Measurements from ENCODE around the gene TPO. TPM values are rescaled to one million over a fixed set of nuclear protein-coding genes. Genes with fewer than 3 reads are reported as not detected.

Gene TPO
- total RNA-seq, 4 donors from 2014 or later = 4,215 to 7,965 (median 5,966) TPM

- intact Hi-C loops (cut with DNase I) = no loop called here
- DNase-seq = no peak
- Histone ChIP-seq H3K9me3 (no peaks in the 10 kb centered on the region), H3K36me3 (peaks cover 48 to 72% of the 10 kb centered on the region in 2 donors), H3K27me3 (no peaks in the 10 kb centered on the region), H3K27ac (no peak overlapping the region), H3K4me1 (peaks cover 7 to 13% of the 10 kb centered on the region in 2 donors), H3K4me3 (replicated peaks in 1 of 3) (no peak overlapping the region)
- WGBS, 2 donors = 88 to 94% methylated on average over 9 of the region's 9 CpGs
- TF ChIP-seq POLR2A (IDR thresholded peaks at IDR 0.05) = no peak
- no peak for TF ChIP-seq CTCF (IDR thresholded peaks at IDR 0.05)
Observed at GRCh38 chr2:1472350-1472749, 59.1 kb downstream of the TPO start.

- no peak overlapping the region for H3K4me3 ChIP-seq (replicated peaks in 1 of 3)
- H3K36me3 ChIP-seq = peaks cover 74 to 91% of the 10 kb centered on the region in 2 donors
- no peaks in the 10 kb centered on the region for H3K9me3 ChIP-seq
- no peak for TF ChIP-seq CTCF (IDR thresholded peaks at IDR 0.05)
- TF ChIP-seq POLR2A (IDR thresholded peaks at IDR 0.05) = no peak
- WGBS, 2 donors = 90 to 93% methylated on average over 8 to 17 of the region's 30 CpGs
- DNase-seq = no peak
- intact Hi-C loops (cut with DNase I) = no loop called here
- peak overlapping the region in 2 of 3 donors; percentile 6 to 22 for H3K27ac ChIP-seq
- H3K4me1 ChIP-seq = peaks cover 0 to 3% of the 10 kb centered on the region in 2 donors
- no peaks in the 10 kb centered on the region for H3K27me3 ChIP-seq
Observed at GRCh38 chr2:1476617-1477195, 63.4 kb downstream of the TPO start.

- intact Hi-C loops (cut with DNase I) = no loop called here
- WGBS, 2 donors = 88 to 92% methylated on average over 48 to 74 of the region's 76 CpGs
- no peak for TF ChIP-seq CTCF (IDR thresholded peaks at IDR 0.05)
- no peak for TF ChIP-seq POLR2A (IDR thresholded peaks at IDR 0.05)
- peak overlapping the region in 1 of 3 donors; percentile 5 for H3K27ac ChIP-seq
- peaks cover 74 to 91% of the 10 kb centered on the region in 2 donors for H3K36me3 ChIP-seq
- H3K4me3 ChIP-seq (replicated peaks in 1 of 3) = no peak overlapping the region
- H3K9me3 ChIP-seq = no peaks in the 10 kb centered on the region
- no peak for DNase-seq
- no peaks in the 10 kb centered on the region for H3K27me3 ChIP-seq
- no peaks in the 10 kb centered on the region for H3K4me1 ChIP-seq
Observed at GRCh38 chr2:1477196-1478040, 64.2 kb downstream of the TPO start.

GRCh38 chr2:1478311-1479305 lies 65.3 kb downstream of the TPO start:
- peak in 1 of 2 donors; percentile 4 for TF ChIP-seq POLR2A (IDR thresholded peaks at IDR 0.05)
- no peak for TF ChIP-seq CTCF (IDR thresholded peaks at IDR 0.05)
- DNase-seq = no peak
- no peaks in the 10 kb centered on the region for H3K27me3 ChIP-seq
- no peak overlapping the region for H3K4me3 ChIP-seq (replicated peaks in 1 of 3)
- H3K27ac ChIP-seq = peak overlapping the region in 1 of 3 donors; percentile 5
- H3K9me3 ChIP-seq = no peaks in the 10 kb centered on the region
- intact Hi-C loops (cut with DNase I) = no loop called here
- H3K4me1 ChIP-seq = no peaks in the 10 kb centered on the region
- WGBS, 2 donors = 87 to 88% methylated on average over 36 to 43 of the region's 48 CpGs
- peaks cover 85 to 96% of the 10 kb centered on the region in 2 donors for H3K36me3 ChIP-seq

Measured in thyroid gland (tissue), 4 donors.